ENCODE data around the gene MYO3B.

MYO3B gene

DNA sequence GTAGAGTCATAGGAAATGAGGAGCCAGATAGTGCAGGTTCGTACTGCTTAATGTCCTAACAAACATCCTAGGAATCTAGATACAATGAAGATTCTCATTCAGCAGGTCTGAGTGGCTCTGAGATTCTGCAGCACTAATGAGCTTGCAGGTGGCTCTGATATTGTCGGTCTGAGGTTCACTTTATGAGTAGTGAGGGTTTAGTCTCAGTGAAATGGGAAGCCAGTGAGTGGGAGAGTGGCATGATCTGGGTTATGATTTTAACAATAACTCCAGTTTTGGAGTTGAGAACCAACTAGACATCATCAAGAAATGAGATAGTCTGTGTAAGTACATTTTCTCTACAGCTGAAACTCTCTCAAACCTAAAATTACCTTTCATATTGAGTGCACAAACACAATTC, 370.4 kb downstream of the MYO3B start:
- TF ChIP-seq YY1 (IDR thresholded peaks at IDR 0.05; ENCODE audit: low read depth) (no peak), NFIC (IDR thresholded peaks at IDR 0.05) (no peak), EGR1 (IDR thresholded peaks at IDR 0.05) (no peak), TAF1 (IDR thresholded peaks at IDR 0.05; ENCODE audit: low read depth) (no peak), FOXM1 (IDR thresholded peaks at IDR 0.05; ENCODE audit: borderline replicate concordance, low read depth) (no peak), ZBTB7A (IDR thresholded peaks at IDR 0.05; ENCODE audit: low read depth) (no peak), CREB1 (IDR thresholded peaks at IDR 0.05; ENCODE audit: low read depth) (no peak), TCF12 (IDR thresholded peaks at IDR 0.05; ENCODE audit: low read depth) (no peak), CEBPB (IDR thresholded peaks at IDR 0.05) (no peak), TEAD4 (IDR thresholded peaks at IDR 0.05) (no peak)
- TF ChIP-seq, protein P1, sequence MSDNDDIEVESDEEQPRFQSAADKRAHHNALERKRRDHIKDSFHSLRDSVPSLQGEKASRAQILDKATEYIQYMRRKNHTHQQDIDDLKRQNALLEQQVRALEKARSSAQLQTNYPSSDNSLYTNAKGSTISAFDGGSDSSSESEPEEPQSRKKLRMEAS (IDR thresholded peaks at IDR 0.05): no peak
- TF ChIP-seq, protein P2, sequence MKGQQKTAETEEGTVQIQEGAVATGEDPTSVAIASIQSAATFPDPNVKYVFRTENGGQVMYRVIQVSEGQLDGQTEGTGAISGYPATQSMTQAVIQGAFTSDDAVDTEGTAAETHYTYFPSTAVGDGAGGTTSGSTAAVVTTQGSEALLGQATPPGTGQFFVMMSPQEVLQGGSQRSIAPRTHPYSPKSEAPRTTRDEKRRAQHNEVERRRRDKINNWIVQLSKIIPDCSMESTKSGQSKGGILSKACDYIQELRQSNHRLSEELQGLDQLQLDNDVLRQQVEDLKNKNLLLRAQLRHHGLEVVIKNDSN (IDR thresholded peaks at IDR 0.05): no peak
- TF ChIP-seq, protein P3, sequence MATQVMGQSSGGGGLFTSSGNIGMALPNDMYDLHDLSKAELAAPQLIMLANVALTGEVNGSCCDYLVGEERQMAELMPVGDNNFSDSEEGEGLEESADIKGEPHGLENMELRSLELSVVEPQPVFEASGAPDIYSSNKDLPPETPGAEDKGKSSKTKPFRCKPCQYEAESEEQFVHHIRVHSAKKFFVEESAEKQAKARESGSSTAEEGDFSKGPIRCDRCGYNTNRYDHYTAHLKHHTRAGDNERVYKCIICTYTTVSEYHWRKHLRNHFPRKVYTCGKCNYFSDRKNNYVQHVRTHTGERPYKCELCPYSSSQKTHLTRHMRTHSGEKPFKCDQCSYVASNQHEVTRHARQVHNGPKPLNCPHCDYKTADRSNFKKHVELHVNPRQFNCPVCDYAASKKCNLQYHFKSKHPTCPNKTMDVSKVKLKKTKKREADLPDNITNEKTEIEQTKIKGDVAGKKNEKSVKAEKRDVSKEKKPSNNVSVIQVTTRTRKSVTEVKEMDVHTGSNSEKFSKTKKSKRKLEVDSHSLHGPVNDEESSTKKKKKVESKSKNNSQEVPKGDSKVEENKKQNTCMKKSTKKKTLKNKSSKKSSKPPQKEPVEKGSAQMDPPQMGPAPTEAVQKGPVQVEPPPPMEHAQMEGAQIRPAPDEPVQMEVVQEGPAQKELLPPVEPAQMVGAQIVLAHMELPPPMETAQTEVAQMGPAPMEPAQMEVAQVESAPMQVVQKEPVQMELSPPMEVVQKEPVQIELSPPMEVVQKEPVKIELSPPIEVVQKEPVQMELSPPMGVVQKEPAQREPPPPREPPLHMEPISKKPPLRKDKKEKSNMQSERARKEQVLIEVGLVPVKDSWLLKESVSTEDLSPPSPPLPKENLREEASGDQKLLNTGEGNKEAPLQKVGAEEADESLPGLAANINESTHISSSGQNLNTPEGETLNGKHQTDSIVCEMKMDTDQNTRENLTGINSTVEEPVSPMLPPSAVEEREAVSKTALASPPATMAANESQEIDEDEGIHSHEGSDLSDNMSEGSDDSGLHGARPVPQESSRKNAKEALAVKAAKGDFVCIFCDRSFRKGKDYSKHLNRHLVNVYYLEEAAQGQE (IDR thresholded peaks at IDR 0.05; ENCODE audit: low read depth): no peak

DNA sequence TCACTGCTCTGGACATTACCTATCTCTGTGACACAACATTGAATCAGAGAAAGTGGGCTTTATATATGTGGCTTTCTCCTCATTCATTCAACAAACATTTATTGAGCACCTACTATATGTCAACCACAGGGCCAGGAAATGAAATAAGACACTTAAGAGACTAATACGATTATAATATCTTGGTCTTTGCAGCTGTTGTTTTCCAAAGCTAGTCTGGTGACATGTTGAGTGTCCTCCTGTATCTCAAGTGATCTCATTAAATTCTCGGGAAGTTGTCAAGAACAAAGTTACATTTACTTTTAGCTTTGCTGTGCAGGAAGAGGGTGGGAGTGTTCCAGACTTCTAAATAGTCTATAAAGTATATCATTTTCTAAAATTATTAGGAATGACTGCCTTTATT, 372.6 kb downstream of the MYO3B start:
- TF ChIP-seq YY1 (IDR thresholded peaks at IDR 0.05; ENCODE audit: low read depth): no peak
- TF ChIP-seq, protein P1 (IDR thresholded peaks at IDR 0.05): no peak
- TF ChIP-seq, protein P3 (IDR thresholded peaks at IDR 0.05; ENCODE audit: low read depth): no peak
- TF ChIP-seq TAF1 (IDR thresholded peaks at IDR 0.05; ENCODE audit: low read depth): no peak
- no peak for TF ChIP-seq TEAD4 (IDR thresholded peaks at IDR 0.05)
- TF ChIP-seq EP300 (IDR thresholded peaks at IDR 0.05; ENCODE audit: borderline replicate concordance): no peak
- no peak for TF ChIP-seq TCF12 (IDR thresholded peaks at IDR 0.05; ENCODE audit: low read depth)
- TF ChIP-seq CREB1 (IDR thresholded peaks at IDR 0.05; ENCODE audit: low read depth): no peak
- TF ChIP-seq NFIC (IDR thresholded peaks at IDR 0.05): no peak
- no peak for TF ChIP-seq EGR1 (IDR thresholded peaks at IDR 0.05)
- no peak for TF ChIP-seq ZBTB7A (IDR thresholded peaks at IDR 0.05; ENCODE audit: low read depth)
- TF ChIP-seq, protein P2 (IDR thresholded peaks at IDR 0.05): no peak
- TF ChIP-seq FOXM1 (IDR thresholded peaks at IDR 0.05; ENCODE audit: borderline replicate concordance, low read depth): no peak
- no peak for TF ChIP-seq CEBPB (IDR thresholded peaks at IDR 0.05)
- no peak for TF ChIP-seq RAD21 (IDR thresholded peaks at IDR 0.05; ENCODE audit: low read depth)

DNA sequence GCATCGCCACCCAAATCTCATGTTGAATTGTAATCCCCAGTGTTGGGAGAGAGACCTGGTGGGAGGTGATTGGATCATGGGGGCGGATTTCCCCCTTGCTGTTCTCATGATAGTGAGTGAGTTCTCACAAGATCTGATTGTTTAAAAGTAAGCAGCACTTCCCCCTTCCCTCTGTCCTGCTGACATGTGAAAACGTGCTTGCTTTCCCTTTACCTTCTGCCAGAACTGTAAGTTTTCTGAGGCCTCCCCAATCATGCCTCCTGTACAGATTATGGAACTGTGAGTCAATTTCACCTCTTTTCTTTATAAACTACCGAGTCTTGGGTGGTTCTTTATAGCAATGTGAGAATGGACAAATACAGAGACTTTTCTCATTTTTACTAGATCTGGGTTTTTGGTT, 375.8 kb downstream of the MYO3B start:
- TF ChIP-seq CEBPB (IDR thresholded peaks at IDR 0.05): no peak
- no peak for TF ChIP-seq TCF12 (IDR thresholded peaks at IDR 0.05; ENCODE audit: low read depth)
- TF ChIP-seq, protein P3 (IDR thresholded peaks at IDR 0.05; ENCODE audit: low read depth): no peak
- no peak for TF ChIP-seq RAD21 (IDR thresholded peaks at IDR 0.05; ENCODE audit: low read depth)
- TF ChIP-seq FOXM1 (IDR thresholded peaks at IDR 0.05; ENCODE audit: borderline replicate concordance, low read depth): no peak
- TF ChIP-seq YY1 (IDR thresholded peaks at IDR 0.05; ENCODE audit: low read depth): no peak
- no peak for TF ChIP-seq TAF1 (IDR thresholded peaks at IDR 0.05; ENCODE audit: low read depth)
- TF ChIP-seq NFIC (IDR thresholded peaks at IDR 0.05): no peak
- TF ChIP-seq CREB1 (IDR thresholded peaks at IDR 0.05; ENCODE audit: low read depth): no peak
- TF ChIP-seq, protein P2 (IDR thresholded peaks at IDR 0.05): no peak
- no peak for TF ChIP-seq EP300 (IDR thresholded peaks at IDR 0.05; ENCODE audit: borderline replicate concordance)
- TF ChIP-seq, protein P1 (IDR thresholded peaks at IDR 0.05): no peak
- TF ChIP-seq ZBTB7A (IDR thresholded peaks at IDR 0.05; ENCODE audit: low read depth): no peak
- TF ChIP-seq TEAD4 (IDR thresholded peaks at IDR 0.05): no peak
